ENCODE data around the gene LAMA3.
A peak's percentile ranks its signal among the peaks of the same experiment; 100 is the strongest.

The LAMA3 gene

DNA sequence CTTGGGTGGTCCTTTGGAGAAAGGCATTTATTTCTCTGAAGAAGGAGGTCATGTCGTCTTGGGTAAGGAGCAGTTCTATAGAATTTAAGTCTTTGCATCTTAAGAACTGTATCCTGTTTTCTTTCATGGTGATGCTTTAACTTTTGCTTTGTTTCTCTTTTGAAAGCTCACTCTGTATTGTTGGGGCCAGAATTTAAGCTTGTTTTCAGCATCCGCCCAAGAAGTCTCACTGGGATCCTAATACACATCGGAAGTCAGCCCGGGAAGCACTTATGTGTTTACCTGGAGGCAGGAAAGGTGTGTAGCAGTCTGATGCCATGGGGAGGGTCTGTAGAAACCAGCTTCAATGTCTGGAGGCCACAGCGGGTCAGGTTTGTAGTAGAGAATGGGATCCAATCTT lies 260.6 kb downstream of the LAMA3 start:
- no peak for DNase-seq

DNA sequence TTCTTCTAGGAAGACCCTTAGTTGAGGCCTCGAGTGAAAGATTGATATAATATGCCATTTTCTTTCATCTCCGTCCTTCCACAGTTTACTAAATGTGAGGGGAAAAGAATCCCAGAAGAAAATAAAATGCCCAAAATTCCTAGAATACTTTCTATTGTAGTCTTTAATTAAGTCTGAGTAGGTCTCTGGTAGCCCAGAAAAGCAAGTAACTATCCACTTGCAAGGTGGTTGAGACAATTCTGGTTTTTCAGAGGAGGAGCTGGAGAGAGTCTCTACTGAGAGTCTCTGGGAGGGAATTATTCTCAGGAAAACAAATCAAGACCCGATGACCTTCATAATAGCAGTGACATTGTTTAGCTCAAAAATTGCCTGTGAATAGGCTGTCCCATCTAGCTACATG lies 261.4 kb downstream of the LAMA3 start:
- DNase-seq, result no peak

DNA sequence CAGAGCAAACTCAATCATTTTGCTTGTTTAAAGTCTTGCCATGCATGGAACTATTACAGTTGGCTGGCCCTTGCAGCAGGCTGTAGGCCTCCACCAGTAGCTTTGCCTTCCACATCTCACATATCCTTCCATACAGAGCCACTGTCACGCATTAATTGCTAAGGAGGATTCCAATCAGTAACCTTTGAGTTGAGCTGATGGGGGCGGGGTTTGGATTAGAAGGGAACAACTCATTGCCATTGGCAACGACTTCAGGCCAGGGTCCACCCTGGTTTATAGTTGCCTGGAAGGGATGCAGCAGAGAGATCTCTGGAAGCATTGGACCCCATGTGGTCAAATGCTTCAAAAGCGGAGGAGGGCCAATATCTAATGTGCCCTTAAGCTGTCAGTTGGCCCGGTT lies 262.0 kb downstream of the LAMA3 start:
- no peak for DNase-seq

DNA sequence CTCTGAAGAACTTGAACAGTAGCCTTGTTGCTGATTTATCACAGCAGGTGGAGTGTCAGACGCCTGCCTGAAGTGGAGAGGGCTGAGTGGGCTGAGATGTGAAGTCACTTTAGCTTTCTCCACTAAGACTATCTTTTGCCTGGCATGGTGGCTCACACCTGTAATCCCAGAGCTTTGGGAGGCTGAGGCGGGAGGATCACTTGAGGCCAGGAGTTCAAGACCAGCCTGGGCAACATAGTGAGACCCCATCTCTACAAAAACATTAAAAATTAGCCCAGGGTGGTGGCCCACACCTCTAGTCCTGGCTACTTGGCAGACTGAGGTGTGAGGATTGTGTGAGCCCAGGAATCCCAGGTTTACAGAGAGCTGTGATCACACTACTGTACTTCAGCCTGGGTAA lies 264.7 kb downstream of the LAMA3 start:
- no peak for DNase-seq

DNA sequence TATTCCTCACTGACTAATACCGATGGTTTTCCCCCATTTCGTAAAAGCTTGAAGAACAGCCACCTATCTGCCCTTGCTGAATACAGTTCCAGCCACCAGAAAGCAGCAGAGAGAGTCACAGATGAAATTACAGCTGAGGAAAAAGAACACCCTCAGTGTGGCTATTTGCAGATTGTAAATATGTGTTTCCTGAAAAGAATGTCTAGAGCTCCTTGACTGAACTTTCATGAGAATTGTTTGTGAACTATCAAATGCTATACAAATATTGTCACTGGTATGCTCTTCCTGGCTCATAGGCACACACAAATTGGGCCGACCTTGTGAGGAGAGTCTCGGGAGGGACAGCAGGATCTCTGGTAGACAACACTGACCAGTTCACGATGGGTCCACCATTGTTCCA lies 267.2 kb downstream of the LAMA3 start:
- DNase-seq, result no peak

DNA sequence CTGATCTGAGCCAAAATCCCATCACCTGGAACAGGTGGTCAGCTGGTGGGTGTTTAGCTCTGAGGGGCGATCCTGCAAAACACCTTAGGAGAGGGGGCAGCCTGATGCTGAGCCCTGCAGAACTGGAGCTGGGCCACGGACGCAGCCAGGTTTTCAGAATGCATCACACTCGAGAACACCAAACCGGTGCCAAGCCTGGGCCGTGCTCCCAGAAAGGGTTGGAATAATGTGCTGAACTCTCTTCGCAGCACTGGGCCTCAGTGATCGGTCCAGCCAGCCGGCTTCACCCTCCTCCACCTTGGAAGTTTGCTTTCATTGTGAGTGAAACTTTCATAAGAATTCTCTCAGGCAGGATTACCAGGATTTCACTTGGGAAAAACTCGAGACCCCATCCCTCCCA lies 268.8 kb downstream of the LAMA3 start:
- DNase-seq, result no peak

DNA sequence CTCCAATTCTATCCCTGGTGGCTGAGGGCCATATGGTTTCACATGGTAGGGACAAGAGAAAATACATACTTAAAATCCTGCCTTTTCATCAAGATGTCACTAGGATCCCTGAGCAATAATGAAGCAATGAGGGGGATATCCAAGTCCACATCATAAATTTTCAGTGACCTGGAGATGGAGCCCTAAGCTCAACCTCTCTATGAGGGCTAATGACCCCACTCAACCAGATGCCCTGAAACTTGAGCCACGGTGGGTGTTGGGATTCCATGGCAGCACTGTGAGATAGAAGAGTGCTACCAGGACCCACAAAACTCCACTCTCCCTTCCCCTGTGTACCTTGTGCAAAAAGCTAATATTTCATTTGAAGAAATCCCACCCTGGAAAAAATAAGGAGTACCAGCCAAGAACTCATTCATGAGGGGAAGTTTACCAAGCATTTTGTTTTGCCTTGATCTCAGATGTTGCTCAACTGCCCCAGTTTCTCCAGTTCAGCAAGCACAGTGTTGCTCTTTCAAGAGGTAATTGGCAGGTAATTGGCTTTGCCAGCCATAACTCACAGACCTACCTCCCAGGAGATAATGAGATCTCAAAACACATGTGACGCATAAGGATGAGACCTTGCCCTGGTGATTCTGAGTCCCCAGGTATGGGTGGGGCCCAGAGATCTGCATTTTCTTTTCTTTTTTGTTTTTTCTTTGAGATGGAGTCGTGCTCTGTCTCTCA lies 274.4 kb downstream of the LAMA3 start:
- DNase-seq, result no peak

DNA sequence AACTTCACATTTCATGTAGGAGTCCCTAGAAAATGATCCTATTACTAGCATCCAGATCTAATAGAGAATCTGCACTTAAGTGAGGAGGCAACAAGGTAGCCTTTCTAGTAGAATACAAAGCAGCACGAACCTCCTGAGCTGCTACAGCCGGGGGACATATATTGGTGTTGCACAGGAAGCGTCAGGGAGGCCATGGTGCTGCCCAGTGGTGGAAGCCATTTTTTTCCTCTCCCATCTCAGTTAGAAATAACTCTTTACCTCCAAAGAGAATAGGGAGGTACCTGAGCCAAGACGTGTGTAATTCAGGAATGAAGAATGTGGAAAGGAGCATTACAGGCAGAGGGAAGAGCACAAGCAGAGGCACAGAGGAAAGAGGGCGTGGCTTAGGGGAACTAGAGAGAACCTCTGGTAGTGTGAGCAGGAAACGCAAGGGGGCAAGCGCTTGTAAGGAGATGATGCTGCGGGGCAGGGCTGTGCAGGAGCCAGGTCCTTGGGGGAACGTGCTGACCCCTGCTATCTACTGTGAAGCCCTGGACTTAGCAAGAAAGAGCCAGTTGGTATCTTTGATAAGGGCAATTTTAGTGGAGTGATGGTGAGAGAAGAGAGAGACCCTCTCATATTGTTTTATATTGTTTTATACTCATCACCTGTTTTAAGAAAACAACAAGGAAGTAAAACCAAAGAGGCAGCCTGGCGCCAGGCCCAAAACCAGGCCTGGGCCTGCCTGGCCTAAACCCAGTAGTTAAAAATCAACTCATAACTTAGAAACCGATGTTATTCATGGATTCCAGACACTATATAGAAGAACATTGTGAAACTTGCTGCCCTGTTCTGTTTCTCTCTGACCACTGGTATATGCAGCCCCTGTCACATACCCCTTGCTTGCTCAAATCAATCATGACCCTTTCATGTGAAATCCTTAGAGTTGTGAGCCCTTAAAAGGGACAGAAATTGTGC lies 275.3 kb downstream of the LAMA3 start:
- peak; percentile 34 to 43 for DNase-seq

DNA sequence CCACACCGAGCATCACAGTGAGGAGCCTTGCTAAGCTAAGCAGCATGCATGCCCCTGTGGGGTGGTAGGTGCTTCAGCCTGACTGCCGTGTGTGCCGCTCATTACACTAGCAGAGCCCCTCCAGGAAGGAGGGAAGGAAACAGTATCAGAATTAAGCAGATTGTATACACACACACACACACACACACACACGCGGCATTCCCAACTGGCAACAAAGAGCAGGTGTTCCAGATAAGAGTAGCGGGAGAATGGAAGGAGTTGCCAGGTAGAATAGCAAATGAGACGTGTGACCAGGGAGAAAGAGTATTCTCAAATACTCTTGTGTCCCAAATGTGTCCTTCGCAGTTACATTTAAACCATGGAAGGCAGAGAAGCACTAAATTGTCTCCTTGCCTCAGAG lies 277.7 kb downstream of the LAMA3 start:
- no peak for DNase-seq

DNA sequence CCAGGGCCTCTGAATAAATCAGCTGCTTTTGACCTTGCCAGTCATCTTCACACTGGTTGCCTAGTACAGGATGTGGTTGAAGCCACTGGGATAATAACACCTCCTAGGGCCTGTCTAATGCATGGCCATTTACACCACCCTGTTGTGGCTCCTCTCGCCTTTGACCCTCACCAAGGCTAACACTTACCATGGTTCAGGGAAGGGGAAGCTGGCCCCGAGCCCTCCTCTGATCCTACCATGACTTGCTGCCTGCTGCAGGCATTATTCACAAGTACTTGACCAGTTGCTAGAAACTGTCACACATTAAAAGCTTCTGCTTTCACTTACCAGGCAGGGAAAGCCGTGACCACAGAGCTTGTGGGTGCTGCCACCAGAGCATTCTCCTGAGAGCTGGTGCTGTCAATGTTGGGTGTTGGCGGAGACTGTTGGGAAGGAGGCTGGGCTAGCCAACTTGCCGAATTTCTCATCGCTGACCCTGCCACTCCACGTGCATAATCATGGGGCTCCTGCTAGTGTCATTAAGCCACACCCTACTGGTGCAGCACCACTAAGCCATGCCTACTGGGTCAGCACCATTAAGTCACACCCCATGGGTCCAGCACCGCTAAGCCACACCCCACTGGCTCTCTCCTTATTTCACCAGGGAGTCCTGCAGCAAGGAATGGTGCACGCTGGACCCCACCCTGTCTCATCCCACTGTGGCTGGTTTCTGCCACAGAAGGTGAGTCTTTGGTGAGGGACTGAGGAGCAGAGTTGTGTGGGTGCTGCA lies 278.3 kb downstream of the LAMA3 start:
- no peak for DNase-seq

DNA sequence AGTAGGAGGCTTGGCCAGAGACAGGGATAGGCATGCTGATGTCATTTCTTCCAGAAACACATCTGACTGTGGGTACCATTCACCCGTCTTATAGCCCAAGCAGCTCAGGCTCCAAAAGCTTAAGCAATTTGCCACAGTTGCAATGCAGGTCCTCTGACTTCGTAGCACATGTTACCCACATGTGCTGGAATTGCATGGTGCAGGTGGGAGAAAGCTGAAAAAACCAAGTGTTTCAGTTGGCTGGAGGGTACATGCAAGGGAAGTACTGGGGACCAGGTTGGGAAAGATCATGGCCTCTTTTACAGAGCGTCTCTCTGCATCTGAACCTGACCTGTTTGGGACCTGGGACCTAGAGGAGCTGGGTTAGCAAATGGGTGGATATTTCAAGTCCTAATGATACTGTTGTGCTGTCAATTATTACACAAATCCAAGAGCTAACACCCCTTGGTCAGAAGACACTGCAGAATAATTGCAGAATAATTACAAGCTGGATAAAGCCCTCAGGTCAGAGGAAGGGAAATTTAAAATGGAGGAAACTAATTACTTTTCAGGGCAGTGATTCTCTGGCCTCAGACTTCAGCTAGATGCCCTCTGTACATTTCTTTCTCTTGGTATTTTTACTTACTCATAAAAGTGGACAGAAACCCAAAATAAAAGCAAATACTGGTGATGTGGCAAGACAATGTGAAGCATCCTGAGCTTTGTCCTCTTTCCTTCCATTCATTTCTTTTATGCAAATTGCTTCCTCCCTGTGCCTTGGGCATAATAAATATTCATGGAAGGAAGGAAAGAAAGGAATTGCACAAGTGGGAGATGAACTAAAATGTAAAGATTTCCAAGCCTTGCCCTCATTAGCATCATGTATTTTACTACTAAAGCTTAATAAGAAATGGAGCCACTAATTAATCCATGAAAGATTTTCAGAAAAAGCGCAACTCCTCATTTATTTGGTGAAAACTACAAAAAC lies 279.7 kb downstream of the LAMA3 start:
- DNase-seq, result no peak

DNA sequence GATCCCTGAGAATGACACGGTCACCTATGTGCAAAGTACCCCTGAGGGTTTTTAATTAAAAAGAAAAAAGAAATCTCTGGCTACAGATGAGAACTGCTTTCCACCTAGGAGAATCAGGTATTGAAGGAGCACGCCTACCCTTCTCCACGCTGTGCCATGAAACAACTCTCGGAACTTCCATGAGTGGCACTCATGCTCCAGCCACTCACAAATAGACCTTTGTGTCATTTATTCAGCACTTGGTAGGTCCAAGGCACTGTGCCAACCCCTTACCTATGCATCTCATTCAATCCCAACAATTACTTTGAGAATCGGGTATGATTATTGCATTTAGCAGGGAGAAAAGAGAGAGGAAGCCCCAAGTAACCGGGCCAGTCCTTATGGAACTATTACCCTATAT lies 280.4 kb downstream of the LAMA3 start:
- no peak for DNase-seq

DNA sequence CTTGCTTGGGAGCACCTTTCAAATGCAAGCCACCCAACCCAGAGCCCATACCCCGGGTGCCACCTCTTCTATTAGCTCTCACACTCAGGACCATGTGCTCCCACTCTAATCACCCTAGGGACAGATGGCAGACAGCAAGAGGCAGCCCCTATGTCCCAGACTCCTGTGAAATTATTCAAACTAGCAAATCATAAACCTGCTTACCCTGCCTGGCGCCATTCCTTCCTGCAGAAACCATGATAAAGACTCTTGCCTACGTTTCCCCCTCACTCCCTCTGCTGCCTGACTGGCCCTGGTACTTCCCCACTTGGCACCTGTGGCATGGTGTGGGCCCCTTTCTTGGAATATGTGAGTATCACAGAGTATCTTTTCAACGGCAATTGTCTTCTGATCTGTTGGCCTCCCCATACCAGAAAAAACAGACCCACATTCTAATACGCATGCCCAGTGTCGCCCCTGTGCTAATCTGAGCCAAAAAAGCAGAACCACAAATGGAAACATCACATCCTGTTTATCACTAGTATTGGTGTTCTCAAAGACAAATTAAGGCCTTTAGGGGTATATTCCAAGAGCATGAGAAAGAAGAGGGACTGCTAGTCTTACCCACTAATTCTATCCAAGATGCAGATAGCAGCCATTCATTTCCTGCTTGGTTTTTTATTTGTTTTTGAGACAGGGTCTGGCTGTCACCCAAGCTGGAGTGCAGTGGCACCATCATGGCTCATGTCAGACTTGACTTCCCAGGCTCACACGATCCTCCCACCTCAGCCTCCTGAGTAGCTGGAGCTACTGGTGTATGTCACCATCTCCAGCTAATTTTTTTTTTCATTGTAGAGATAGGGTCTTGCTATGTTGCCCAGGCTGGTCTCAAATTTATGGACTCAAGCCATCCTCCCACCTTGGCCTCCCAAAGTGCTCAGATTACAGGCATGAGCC lies 281.2 kb downstream of the LAMA3 start:
- DNase-seq, result peak in 1 of 2 donors; percentile 28

DNA sequence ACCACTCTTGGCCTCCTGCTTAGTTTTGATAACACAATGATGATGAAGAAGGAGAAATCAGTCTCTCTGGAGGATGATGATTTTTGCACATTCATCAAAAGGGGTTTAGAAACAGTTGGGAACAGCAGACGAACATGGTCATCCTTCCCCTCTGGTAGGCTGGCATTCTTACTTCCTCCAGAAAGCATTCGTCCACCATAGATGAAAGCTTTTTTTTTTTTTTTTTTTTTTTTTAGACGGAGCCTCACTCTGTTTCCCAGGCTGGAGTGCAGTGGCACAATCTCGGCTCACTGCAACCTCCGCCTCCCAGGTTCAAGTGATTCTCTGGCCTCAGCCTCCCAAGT lies 281.8 kb downstream of the LAMA3 start:
- DNase-seq, result no peak

DNA sequence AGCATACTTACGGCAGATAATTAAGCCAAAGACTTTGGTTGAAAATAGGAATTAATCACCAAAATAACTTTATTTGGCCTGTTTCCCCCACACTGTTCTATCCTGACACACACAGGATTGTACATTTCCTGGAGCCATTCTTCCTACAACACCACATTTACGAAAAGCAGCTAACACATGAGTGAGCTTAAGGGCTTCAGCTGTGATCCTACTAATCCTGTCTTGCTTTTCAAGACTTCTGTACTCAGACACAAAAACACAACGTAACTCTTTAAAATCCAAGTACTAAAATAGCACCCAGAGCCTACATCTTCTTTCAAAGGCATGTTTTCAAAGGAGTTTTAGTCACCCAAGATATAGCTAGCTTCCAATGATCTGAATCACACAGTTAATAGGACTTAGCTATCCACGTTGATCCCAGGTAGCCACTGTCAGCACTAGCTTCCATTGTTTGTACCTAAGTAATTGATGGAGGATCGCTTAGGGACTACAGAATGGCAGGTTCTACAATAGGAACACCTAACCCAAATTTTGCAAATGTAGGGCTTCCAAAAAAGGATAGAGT lies 282.5 kb downstream of the LAMA3 start:
- DNase-seq, result no peak

DNA sequence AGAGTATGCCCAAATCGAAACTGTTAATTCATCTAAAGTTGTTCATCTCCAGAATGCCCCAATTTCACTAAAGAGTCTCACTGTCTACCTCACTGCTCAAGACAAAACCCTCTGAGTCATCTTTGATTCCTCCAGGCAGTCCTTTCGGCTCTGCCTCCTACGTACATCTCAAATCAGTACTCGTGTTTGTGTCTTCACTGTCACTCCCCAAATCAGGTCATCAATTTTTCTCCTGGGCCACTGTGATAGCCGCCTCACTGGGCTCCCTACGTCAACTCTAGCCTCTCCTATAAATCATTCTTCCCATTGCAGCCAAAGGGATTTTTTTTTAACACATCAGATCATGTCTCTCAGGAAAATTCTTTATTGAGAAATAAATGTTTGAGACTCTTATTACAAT lies 283.2 kb downstream of the LAMA3 start:
- DNase-seq, result no peak

DNA sequence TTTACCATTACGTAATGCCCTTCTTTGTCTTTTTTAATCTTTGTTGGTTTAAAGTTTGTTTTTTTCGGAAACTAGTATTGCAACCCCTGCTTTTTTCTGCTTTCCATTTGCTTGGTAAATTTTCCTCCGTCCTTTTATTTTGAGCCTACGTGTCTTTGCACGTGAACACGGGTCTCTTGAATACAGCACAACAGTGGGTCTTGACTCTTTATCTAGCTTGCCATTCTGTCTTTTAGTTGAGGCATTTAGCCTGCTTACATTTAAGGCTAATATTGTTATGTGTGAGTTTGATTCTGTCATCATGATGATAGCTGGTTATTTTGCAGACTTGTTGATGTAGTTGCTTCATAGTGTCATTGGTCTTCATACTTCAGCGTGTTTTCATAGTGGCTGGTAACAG lies 287.9 kb downstream of the LAMA3 start:
- DNase-seq, result no peak

DNA sequence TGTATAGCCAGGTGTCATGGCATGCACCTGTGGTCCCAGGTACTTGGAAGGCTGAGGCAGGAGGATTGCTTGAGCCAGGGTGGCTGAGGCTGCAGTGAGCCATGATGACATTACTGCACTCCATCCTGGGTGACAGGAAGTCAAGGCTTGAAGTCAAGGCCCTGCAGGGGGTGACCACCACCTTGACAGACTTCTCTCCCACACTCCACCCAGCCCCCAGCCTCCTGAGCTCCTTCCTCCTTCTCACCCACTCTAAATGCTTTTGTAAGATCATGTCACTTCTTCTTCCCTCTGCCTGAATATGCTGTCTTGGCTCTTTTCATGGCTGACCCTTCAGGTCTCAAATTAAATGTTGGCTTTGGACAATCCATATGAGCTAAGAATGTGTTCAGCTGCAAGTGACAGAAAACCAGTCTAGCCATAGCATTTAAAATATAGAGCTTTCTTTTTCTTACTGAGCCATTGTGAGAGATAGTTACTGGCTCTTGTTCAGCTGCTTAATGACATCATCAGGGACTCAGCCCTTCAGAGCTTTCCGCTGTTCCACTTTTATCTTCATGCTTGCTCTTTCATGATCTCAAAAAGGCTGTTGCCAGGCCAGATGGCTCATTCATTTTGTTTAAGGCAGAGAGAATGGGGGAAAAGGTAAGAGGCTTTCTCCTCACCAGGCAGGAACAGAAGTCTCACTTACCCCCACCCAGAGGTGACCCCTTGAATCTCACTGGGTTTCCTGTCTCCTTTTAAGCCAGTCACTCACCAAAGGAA lies 288.6 kb downstream of the LAMA3 start:
- DNase-seq, result no peak

DNA sequence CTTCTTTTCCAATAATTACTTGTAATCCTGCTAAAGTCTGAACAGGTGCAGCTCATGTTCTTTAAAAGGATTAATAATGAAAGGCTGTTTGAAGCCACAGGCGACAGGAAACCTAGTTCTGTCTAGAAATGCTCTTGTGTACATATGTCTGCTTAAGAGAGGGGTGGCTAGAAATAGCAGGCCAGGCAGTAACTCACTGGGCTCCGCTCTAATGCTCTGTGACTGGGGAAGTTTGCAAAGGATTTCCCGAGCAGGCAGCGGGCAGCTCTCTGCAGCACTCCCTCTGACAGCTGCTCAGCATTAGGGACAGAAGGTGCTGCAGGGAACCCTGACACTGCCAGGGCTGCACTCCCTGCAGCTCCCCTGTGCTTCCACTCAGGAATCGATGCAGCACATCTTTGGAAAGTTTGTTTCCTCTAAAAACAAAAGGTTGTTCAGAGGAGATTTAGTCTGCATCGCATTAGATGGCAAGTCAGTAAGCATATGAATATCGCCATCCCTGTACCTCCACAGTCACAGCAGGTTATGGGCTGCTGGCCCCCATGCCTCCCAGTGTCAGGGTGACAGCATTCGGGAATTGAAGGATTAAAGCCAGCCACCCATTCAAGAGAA lies 292.2 kb downstream of the LAMA3 start:
- no peak for DNase-seq
